NAMALWA (cell line): Measurements from ENCODE around the gene PRM3.

Experiments used
- DNase-seq: peaks from one replicate; pipeline ENCODE4 v3.0.0-alpha.2; 2015; ENCODE audit warnings: low spot score

Gene PRM3, protein sequence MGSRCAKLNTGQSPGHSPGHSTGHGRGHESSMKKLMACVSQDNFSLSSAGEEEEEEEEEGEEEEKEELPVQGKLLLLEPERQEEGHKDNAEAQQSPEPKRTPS

DNA sequence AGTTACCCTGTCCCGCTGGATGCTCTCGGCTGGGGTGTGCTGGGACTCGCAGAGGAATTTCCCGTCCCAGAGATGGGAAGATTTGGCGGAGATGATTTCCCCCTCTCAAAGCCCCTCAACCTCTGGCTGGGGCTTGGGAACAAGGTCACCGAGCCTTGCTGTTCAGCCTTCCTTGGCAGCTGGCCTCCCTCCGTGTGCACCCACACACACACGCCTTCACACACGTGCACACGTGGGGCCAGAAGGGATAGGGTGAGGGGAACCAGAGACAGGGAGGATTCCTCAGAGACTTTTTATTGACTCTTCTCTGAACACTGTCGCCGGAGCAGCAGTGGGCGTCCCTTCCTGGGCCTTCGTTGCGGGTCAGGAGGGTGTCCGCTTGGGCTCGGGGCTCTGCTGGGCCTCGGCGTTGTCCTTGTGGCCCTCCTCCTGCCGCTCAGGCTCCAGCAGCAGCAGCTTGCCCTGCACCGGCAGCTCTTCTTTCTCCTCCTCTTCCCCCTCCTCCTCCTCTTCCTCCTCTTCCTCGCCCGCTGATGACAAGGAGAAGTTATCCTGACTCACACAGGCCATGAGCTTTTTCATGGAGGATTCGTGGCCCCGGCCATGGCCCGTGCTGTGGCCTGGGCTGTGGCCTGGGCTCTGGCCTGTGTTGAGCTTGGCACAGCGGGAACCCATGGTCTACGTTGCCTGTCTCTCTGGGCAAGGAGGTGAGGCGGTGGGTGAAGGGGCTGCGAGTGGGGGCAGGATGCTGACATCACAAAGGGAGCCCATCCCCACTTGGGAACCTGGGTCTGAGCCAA is at the start of gene PRM3:
Gene PRM3 (minus strand): TSS at position 709 of the 800 bp plus-strand sequence. CDS start 34 bp downstream, at position 675.
- DNase-seq: no peak

DNA sequence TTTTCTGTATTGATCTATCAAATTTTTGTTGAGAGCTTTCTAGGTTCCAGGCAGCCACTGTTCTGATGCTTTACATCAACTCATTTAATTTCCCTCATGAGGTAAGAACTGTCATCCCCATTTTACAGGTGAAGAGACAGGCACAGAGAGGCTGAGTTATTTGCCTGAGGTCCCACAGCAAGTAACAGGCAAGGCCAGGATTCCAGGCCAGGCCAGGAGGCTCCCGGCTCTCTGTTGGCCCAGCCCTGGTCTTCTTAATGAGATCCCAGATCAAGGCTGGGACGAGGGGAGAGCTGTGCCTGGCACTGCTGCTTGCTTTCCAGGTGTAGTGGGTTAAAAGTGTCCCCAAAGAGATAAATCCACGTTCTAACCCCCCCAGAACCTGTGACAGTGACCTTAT is 49.4 kb upstream of the PRM3 start:
- DNase-seq: no peak

DNA sequence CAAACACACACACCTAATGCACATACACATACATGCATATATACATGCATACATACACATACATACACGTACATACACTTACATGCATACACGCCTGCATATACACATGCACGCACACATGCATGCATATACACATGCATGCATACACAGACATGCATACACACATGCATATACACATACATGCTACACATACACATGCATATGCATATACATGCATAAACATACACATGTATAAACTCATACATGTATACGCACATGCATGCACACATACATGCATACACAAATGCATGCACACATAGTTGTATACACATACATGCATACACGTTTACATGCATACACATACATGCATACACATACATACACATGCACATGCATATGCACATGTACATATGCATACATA is 48.2 kb upstream of the PRM3 start:
- no peak for DNase-seq

DNA sequence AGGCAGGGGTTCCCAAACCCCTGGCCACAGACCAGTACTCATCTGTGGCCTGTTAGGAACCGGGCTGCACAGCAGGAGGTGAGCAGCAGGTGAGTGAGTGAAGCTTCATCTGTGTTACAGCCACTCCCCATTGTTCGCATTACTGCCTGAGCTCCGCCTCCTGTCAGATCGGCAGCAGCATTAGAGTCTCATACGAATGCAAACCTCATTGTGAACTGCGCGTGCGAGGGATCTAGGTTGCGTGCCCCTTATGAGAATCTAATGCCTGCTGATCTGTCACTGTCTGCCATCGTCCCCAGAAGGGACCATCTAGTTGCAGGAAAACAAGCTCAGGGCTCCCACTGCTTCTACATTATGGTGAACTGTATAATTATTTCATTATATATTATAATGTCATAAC is 46.7 kb upstream of the PRM3 start:
- no peak for DNase-seq

DNA sequence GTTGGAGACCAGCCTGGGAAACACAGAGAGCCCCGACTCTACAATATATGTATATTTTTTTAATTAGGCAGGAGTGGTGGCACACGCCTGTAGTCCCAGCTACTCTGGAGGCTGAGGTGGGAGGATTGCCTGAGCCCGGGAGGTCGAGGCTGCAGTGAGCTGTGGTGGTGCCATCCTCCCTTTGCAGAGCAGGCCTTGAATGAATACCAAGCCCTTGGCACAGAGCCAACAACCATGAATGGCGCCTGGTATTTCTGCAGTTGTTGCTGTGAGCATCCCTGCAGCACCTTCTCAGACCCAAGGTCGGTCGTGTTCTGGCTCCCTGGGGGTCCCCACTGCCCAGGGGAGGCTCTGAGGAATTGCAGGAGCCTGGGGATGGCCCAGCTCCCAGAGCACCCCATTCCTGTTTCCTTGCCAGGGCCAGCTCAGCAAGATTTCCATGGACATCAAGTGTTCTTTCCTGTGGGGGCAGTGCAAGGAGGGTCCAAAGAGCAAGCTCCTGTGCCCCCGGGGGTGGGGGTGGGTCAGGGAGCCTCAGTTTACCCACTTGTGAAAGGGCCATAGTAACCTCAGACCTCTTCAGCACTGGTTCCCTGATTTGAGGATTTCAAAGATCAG is 46.2 kb upstream of the PRM3 start:
- peak; percentile 48 for DNase-seq

DNA sequence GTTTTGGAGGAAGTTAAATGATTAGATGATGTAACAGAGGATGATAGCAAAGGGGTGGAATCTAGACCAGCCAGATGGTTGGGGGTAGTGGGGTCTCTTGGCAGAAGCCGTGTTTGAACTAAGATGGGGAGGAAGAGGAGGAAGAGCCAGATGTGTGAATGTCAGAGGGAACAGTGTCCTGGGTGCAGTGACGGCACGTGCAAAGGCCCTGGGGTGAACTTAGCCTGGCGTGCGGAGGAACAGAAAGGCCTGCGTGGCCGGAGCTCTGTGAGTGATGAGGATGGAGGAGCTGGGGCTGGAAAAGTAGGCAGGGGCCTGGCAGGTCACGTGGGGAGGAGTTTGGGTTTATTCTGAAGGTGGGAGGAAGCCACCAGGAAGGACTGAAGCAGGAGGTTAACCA is 45.4 kb upstream of the PRM3 start:
- DNase-seq: no peak

DNA sequence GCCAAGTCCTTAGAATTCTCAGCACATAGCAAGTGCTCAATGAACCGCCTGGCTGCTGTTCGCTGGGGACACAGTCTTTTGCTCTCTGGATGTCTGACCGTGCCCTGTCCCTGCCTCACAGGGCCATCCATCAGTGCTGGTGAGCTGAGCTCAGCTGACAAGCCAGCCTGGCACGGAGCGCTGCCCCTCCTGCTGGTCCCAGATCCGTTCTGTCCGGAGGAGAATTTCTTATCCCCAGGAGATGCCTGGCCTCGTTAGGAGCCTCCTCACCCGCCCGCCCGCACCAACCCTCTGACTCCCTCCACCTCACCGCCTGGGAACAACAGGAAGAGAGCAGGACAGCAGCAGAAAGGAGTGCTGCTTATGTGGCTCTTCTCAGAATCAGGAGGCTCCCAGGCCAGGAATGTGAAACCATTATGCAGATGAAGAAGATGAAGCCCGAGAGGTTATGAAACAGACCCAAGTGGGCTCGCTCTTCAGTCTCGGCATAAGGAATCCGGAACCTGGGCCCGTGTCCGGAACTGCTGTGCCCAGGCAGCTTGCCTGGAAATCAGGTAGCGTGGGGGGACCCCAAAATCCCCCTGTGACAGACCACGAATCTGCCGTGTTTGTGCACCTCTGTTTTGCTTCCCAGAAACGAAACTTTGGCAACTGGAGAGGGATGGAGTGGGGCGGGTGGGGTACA is 43.0 kb upstream of the PRM3 start:
- no peak for DNase-seq

DNA sequence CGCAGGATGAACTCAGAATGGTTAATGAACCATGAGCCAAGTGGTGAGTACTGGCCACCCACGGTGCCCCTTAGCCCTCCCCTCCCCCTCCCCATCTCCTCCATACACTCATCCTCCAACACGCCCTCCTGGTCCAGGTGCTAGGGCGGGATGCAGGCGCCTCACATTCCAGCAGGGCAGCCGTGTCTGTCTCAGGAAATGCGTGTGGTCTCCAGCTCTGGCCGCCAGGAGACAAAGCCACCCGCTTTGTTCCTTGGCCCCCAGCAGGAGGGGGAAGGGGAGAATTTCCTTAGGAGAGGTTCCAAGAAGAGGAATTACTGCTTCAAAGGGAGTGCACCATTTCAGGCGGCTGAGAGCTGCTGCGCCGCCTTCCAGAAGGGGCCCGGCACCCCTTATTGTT is 42.1 kb upstream of the PRM3 start:
- DNase-seq: no peak

DNA sequence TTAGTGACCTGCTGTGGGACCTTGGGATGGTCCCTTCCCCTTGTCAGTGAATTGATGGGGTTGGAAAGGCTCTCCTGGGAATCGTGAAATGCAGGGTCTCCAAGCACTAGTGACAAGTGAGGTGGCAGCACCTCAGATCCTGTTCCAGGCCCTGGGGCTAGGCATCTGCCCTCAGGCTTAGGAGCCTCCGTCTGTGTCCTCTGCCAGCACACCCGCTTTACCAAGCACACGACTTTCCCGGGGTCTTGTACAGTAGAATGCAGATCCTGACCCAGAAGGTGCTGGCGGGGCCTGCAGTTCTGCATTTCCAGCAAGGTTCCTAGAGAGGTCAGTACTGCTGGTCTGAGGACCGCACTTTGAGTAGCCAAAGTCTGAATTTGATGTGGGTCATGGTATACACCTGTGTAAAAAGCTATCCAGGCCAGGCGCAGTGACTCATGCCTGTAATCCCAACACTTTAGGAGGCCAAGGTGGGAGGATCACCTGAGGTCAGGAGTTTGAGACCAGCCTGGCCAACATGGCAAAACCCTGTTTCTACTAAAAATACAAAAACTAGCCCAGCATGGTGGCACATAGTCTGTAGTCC is 41.0 kb upstream of the PRM3 start:
- no peak for DNase-seq

DNA sequence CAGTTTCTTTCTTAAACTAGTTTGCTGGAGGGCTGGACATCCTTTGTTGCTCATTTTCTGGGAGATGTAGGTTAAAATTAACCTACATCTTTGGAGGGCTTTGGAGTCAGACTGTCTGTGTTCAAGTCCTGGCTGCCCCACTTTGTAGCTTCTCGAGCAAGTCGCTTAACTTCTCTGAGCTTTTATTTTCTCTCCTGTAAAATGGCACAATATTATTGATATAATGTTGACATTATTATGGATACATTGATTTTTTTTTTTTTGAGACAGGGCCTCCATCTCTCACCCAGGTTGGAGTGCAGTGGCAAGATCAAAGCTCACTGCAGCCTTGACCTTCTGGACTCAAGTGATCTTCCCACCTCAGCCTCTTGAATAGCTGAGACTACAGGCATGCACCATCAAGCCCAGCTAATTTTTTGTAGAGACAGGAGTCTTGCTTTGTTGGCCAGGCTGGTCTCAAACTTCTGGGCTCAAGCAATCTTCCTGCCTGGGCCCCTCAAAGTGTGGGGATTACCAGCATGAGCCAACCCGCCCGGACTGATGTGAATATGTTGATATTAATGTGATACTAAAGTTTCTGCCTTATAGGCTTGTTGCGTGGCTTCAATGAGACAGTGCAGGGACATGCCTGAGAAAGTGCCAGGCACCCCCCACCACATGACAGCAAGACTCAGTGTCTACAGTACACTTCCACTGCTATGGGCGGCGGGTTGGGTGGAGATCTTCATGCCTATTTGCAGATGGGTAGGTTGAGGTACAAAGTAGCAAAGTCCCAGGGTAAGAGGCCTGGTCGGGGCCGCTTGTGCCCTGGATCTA is 40.3 kb upstream of the PRM3 start:
- DNase-seq: no peak

DNA sequence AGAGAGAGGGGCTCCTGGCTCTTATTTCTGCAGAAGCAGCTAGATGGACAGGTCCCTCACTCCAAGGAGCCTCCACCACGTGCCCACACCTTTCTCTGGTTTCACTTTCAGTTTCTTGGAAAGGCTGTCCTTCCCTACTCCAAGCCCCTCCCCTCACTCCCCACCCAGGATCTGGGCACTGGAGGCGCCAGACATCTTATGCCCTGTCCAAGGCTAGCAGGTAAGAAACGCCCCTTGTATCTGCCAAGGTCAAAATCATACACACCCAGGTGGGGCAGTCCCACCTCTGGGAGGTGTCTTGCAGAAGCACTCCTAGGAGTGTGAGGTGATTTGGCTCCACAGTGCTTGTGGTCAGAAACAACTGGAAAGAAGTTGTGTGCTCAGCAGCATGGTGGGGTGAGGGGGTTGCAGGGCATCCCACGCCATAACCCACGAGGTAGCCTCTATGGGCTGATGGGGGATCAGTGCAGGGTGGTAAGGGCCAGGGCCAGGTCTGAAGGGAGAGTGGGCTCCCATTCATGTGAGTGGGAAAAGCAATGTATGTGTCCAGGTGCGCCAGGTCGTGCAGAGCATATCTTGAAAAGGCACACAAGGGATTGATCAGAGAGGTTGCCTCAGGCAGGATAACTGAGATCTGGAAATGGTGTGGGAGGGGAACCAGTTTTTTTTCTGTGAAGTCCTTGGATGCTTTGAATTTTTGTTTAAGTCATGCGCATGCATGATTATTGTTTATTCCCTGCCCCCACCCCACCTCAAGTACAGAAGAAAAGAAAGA is 39.5 kb upstream of the PRM3 start:
- DNase-seq: no peak

DNA sequence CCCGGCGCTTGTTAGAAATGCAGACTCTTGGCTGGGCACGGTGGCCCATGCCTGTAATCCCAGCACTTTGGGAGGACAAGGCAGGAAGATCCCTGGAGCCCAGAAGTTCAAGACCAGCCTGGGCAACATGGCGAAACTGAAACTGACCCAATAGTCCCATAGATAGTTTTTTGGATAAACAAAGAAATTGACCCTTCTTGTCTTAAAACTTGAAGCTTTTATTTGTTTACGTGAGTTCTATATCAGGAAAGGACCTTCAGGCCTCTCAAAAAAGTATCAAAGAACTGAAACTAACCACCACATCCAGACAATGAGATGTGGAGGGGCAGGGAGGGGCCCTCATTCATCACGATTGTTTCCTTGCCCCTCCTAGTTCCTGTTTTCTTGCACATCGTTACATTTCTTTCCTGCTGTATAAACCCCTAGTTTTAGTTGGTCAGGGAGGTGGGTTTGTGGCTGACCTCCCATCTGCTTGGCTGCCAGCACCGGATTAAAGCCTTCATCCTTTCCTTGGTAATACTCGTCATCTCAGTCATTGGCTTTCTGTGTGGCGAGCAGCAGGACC is 37.6 kb upstream of the PRM3 start:
- DNase-seq: peak; percentile 82

DNA sequence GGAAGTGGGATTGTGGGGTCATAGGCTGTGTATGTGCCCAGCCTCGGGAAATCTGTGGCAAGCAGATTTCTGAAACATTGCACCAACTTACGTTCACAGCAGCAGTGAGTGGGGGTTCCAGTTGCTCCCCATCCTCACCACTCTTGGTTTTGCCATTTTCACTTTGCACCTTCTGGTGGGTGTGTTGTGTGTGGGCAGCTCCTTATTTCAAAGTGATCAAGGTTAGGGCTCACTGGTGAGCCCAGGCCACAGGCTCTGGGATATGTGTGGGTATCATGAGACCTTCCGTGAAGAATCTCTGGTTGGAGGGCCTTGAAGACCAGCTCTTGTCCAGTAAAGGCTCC is 37.2 kb upstream of the PRM3 start:
- DNase-seq: no peak

DNA sequence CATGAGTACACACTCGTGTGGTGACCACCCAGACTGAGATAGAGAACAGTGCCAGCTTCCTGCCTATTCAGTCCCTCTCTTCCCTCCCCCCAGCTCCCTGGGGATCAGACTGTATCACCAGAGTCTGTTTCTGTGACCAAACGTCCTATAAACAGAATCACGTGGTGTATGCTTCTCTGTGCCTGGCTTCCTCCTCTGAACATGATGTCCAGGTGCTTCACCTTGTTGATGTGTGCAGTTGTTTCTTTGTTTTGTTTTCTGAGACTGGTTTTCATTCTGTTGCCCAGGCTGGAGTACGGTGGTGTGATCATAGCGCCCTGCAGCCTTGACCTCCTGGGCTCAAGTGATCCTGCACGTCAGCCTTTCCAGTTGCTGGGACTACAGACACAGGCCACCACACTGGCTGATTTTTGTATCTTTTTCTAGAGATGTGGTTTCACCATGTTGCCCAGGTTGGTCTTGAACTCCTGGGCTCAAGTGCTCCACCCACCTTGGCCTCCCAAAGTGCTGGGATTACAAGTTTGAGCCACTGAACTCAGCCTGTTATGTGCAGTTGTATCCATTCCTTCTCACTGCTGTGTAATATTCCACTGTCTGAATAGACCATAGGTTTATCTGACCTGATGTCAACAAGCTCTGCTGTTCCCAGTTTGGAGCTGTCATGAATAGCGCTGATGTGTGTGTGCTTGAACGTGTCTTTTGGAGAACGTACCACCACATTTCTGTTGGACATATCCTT is 36.6 kb upstream of the PRM3 start:
- peak; percentile 90 for DNase-seq

DNA sequence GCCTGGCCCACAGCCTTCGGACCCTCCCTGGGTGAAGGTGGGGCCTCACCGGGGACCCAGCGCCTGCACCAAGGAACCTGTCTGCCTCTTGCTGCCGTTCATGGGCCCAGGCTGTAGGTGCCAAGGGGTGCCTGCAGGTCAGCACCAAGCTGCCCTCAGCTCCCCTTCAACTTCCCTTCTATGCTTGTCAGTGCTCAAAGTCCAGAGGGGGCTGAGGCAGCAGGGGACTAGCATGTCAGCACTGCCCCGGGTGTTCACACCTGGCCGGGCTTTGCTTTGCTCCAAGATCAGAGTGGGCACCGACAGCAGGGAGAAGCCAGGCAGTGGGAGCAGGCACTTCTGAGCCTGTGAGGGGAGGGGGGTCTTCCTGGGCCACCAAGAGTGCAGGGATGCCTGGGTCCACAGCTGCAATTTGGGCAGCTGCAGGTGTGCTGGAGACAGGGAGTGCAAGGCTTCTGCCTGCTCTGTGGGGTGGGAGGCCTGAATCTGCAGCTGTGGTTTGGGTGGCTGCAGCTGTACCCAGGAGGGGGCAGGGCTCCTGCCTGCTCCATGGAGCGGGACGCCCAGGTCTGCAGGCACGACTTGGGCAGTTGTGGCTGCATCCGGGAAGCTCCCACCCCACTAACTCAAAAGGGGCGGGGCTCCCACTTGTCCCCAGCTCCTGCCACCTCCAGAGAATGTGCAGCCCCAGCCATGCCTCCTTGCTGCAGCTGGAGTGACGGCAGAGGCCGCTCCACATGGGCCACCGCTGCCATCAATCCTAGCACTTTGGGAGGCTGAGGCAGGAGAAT is 35.3 kb upstream of the PRM3 start:
- peak; percentile 94 for DNase-seq

DNA sequence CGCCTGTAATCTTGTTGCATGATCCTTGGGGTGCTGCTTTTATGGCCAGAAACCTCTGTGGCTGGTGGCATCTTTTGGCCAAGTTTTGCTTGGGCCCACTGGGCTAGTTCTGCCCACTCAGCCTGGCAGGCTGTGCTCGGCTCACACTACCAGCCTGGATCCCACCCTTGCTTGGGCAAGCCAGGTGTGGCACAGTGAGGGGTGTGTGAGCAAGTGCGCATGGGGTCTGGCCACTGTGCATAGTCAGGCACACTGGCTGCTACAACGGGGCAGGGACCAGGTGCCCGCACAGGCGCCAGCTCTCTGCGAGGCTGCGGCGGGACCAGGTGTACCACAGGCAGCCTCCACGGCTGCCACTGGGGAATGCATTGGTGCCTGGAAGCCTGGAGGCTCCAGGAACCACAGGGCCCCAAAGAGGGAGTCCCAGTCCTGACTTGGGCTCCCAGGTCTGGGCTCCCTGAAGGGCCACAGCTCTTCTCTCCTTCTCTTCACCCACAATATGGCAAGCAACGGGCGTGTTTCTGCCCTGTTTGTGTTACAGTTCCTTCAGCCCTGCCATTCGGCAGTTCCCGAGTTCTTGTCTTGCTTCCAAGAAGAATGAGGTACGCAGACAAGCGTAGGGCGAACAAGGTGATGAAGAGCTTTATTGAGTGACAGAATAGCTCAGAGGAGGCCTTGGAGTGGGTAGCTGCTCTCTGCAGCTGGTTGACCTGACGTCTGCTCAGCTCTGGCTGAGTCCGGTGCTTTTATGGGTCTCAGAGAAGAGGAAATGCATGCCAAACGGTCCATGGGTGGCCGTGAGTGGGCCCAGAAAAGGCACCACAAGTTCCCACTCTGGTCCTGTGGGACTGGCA is 34.4 kb upstream of the PRM3 start:
- peak; percentile 47 for DNase-seq

DNA sequence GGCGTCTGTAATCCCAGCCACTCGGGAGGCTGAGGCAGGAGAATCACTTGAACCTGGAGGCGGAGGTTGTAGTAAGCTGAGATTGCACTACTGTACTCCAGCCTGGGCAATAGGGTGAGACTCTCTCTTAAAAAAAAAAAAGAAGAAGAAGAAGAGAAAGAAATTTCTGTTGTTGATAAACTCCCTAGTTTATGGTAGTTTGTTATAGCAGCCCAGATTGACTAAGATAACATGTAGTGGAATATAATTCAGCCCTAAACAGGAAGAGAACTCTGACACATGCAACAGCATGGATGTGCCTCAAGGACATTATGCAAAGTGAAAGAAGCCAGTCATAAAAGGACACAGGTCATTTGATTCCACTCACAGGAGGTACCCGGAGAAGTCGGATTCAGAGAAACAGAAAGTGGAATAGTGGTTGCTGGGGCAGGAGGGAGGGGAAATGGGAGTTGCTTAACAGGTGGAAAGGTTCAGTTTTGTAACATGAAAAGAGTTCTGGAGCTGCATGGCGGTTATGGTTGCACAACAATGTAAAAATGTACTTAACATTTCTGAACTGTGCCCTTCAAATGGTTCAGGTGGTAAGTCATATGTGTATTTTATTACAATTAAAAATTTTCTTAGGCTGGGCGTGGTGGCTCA is 33.7 kb upstream of the PRM3 start:
- DNase-seq: no peak

DNA sequence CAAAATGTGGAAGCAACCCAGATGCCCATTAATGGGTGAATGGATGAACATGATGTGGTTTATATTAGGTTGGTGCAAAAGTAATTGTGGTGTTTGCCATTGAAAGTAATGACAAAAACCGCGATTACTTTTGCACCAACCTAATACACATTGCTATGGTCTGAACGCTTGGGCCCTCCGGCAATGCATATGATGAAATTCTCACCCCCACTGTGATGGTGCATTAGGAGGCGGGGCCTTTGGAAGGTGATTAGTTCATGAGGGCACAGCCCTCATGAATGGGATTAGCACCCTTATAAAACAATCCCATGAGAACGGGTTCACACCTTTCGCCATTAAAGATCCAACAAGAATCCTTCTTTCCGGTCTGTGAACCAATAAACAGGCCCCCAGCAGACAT is 33.0 kb upstream of the PRM3 start:
- no peak for DNase-seq
